Mucosa of rectum (tissue), 2 donors: ENCODE measurements around the gene SLC25A48.

ENCODE experiments used
- H3K27ac ChIP-seq, 2 donors: one replicate each; pipeline ENCODE4 v1.7.0; 2013; ENCODE audit warnings: inconsistent platforms in 2 of 2, low read depth in 2 of 2, low read length in 2 of 2
- H3K27me3 ChIP-seq, 2 donors: one replicate each; pipeline ENCODE4 v1.7.0; 2013; ENCODE audit warnings: low read length in 2 of 2; ENCODE audit not compliant: control insufficient read depth in 2 of 2, insufficient read depth in 2 of 2
- H3K36me3 ChIP-seq, 2 donors: one replicate each; pipeline ENCODE4 v1.7.0; 2013; ENCODE audit warnings: low read length in 2 of 2; ENCODE audit not compliant: control insufficient read depth in 2 of 2, insufficient read depth in 2 of 2
- H3K4me1 ChIP-seq, 2 donors: one replicate each; pipeline ENCODE4 v1.7.0; 2013; ENCODE audit warnings: low read length in 2 of 2, mild to moderate bottlenecking in 1 of 2; ENCODE audit not compliant: control insufficient read depth in 2 of 2, insufficient read depth in 2 of 2
- H3K4me3 ChIP-seq, 2 donors: one replicate each; pipeline ENCODE4 v1.7.0; 2013; ENCODE audit warnings: low read length in 2 of 2
- H3K9ac ChIP-seq, 2 donors: one replicate each; pipeline ENCODE4 v1.7.0; 2013; ENCODE audit warnings: low read length in 2 of 2, low read depth in 1 of 2, mild to moderate bottlenecking in 1 of 2
- H3K9me3 ChIP-seq, 2 donors: one replicate each; pipeline ENCODE4 v1.7.0; 2013; ENCODE audit warnings: low read length in 2 of 2; ENCODE audit not compliant: control insufficient read depth in 2 of 2
- donor health status: healthy.
- donor health status: Normal muscosa, but diverticular disease.

SLC25A48 gene

GRCh38 chr5:135834639-135835529 is at the start of gene SLC25A48:
SLC25A48 (plus strand) TSS chr5:135834663; CDS start chr5:135834848, 185 bp downstream.
- Histone ChIP-seq H3K27ac (peak within 1 kb of the TSS; percentile 32 to 60), H3K36me3 (no peaks in the 10 kb centered on the region), H3K4me3 (peak within 1 kb of the TSS; percentile 74 to 76), H3K9me3 (no peaks in the 10 kb centered on the region), H3K9ac (peak within 1 kb of the TSS; percentile 32 to 74), H3K4me1 (peaks cover 2 to 8% of the 10 kb centered on the region in 2 donors), H3K27me3 (peaks cover 11 to 21% of the 10 kb centered on the region in 2 donors)

GRCh38 chr5:135800656-135801055 is 33.8 kb upstream of the SLC25A48 start:
- Histone ChIP-seq H3K27me3 (no peaks in the 10 kb centered on the region), H3K9ac (no peak overlapping the region), H3K9me3 (no peaks in the 10 kb centered on the region), H3K36me3 (no peaks in the 10 kb centered on the region), H3K27ac (no peak overlapping the region), H3K4me3 (no peak overlapping the region), H3K4me1 (no peaks in the 10 kb centered on the region)

GRCh38 chr5:135810188-135810943 is 24.1 kb upstream of the SLC25A48 start:
- Histone ChIP-seq H3K36me3 (no peaks in the 10 kb centered on the region), H3K9ac (no peak overlapping the region), H3K27me3 (no peaks in the 10 kb centered on the region), H3K27ac (no peak overlapping the region), H3K4me3 (no peak overlapping the region), H3K4me1 (no peaks in the 10 kb centered on the region), H3K9me3 (no peaks in the 10 kb centered on the region)

GRCh38 chr5:135811007-135811406 is 23.5 kb upstream of the SLC25A48 start:
- H3K27me3 ChIP-seq: no peaks in the 10 kb centered on the region
- H3K9me3 ChIP-seq: no peaks in the 10 kb centered on the region
- no peaks in the 10 kb centered on the region for H3K36me3 ChIP-seq
- no peak overlapping the region for H3K27ac ChIP-seq
- H3K4me3 ChIP-seq: no peak overlapping the region
- H3K4me1 ChIP-seq: no peaks in the 10 kb centered on the region
- no peak overlapping the region for H3K9ac ChIP-seq

GRCh38 chr5:135813758-135814157 is 20.7 kb upstream of the SLC25A48 start:
- Histone ChIP-seq H3K9me3 (no peaks in the 10 kb centered on the region), H3K36me3 (no peaks in the 10 kb centered on the region), H3K27me3 (peaks cover 0 to 2% of the 10 kb centered on the region in 2 donors), H3K27ac (no peak overlapping the region), H3K9ac (no peak overlapping the region), H3K4me1 (no peaks in the 10 kb centered on the region), H3K4me3 (no peak overlapping the region)

GRCh38 chr5:135814316-135814715 is 20.1 kb upstream of the SLC25A48 start:
- H3K27ac ChIP-seq: no peak overlapping the region
- peaks cover 0 to 2% of the 10 kb centered on the region in 2 donors for H3K27me3 ChIP-seq
- no peak overlapping the region for H3K4me3 ChIP-seq
- H3K9ac ChIP-seq: no peak overlapping the region
- no peaks in the 10 kb centered on the region for H3K9me3 ChIP-seq
- no peaks in the 10 kb centered on the region for H3K36me3 ChIP-seq
- H3K4me1 ChIP-seq: no peaks in the 10 kb centered on the region

- Histone ChIP-seq H3K4me3 (no peak overlapping the region), H3K9me3 (no peaks in the 10 kb centered on the region), H3K4me1 (no peaks in the 10 kb centered on the region), H3K27ac (no peak overlapping the region), H3K27me3 (peaks cover 0 to 2% of the 10 kb centered on the region in 2 donors), H3K36me3 (no peaks in the 10 kb centered on the region), H3K9ac (no peak overlapping the region)
Measured at GRCh38 chr5:135814812-135815211, 19.7 kb upstream of the SLC25A48 start.

- no peak overlapping the region for H3K9ac ChIP-seq
- no peak overlapping the region for H3K4me3 ChIP-seq
- H3K9me3 ChIP-seq: no peaks in the 10 kb centered on the region
- no peak overlapping the region for H3K27ac ChIP-seq
- H3K4me1 ChIP-seq: no peaks in the 10 kb centered on the region
- no peaks in the 10 kb centered on the region for H3K36me3 ChIP-seq
- peaks cover 0 to 2% of the 10 kb centered on the region in 2 donors for H3K27me3 ChIP-seq
Measured at GRCh38 chr5:135821061-135821801, 13.2 kb upstream of the SLC25A48 start.

GRCh38 chr5:135821802-135822201 is 12.7 kb upstream of the SLC25A48 start:
- H3K9me3 ChIP-seq: no peaks in the 10 kb centered on the region
- H3K9ac ChIP-seq: no peak overlapping the region
- peaks cover 0 to 2% of the 10 kb centered on the region in 2 donors for H3K27me3 ChIP-seq
- H3K36me3 ChIP-seq: no peaks in the 10 kb centered on the region
- H3K27ac ChIP-seq: no peak overlapping the region
- no peak overlapping the region for H3K4me3 ChIP-seq
- no peaks in the 10 kb centered on the region for H3K4me1 ChIP-seq
